ENCODE data around the gene GABPB1. TPM values are rescaled to one million over a fixed set of nuclear protein-coding genes. Genes with fewer than 3 reads are reported as not detected.

The GABPB1 gene
- total RNA-seq, 1 donor from 2014 or later: 36.1 TPM

GRCh38 chr15:50277370-50277769, 77.6 kb downstream of the GABPB1 start:
- no peak for DNase-seq

GRCh38 chr15:50275908-50276307, 79.1 kb downstream of the GABPB1 start:
- DNase-seq: no peak

GRCh38 chr15:50275091-50275490, 79.9 kb downstream of the GABPB1 start:
- no peak for DNase-seq

- DNase-seq: no peak
Observed at GRCh38 chr15:50267577-50267976, 87.4 kb downstream of the GABPB1 start.

- DNase-seq: no peak
Observed at GRCh38 chr15:50265620-50266019, 89.4 kb downstream of the GABPB1 start, which contains the start of gene HDC. HDC (minus strand) TSS chr15:50265726; CDS start chr15:50265623, 103 bp downstream.

GRCh38 chr15:50262533-50262932, 92.5 kb downstream of the GABPB1 start:
- no peak for DNase-seq

- DNase-seq: no peak
Observed at GRCh38 chr15:50261981-50262380, 93.0 kb downstream of the GABPB1 start.

- no peak for DNase-seq
Observed at GRCh38 chr15:50260969-50261496, 94.0 kb downstream of the GABPB1 start.

- DNase-seq: no peak
Observed at GRCh38 chr15:50259276-50259675, 95.7 kb downstream of the GABPB1 start.

GRCh38 chr15:50257924-50258323, 97.1 kb downstream of the GABPB1 start:
- DNase-seq: no peak

- no peak for DNase-seq
Observed at GRCh38 chr15:50257332-50257731, 97.7 kb downstream of the GABPB1 start.

- no peak for DNase-seq
Observed at GRCh38 chr15:50256188-50257041, 98.6 kb downstream of the GABPB1 start.

- no peak for DNase-seq
Observed at GRCh38 chr15:50252556-50252955, 102.4 kb downstream of the GABPB1 start.

GRCh38 chr15:50251638-50252182, 103.3 kb downstream of the GABPB1 start:
- DNase-seq: no peak

- no peak for DNase-seq
Observed at GRCh38 chr15:50250760-50251394, 104.1 kb downstream of the GABPB1 start.

GRCh38 chr15:50249704-50250103, 105.3 kb downstream of the GABPB1 start:
- no peak for DNase-seq

GRCh38 chr15:50248994-50249582, 105.9 kb downstream of the GABPB1 start:
- no peak for DNase-seq

GRCh38 chr15:50247819-50248655, 107.0 kb downstream of the GABPB1 start:
- peak; percentile 17 for DNase-seq

- no peak for DNase-seq
Observed at GRCh38 chr15:50246631-50247030, 108.4 kb downstream of the GABPB1 start.

- DNase-seq: no peak
Observed at GRCh38 chr15:50244959-50245624, 109.9 kb downstream of the GABPB1 start.

GRCh38 chr15:50244153-50244552, 110.8 kb downstream of the GABPB1 start:
- DNase-seq: no peak

All from tongue (tissue), 2 donors.